Activated CD8-positive, alpha-beta memory T cell treated with anti-CD3 and anti-CD28 coated beads, Interleukin-2, amount 50 U/mL, for 48 hours (primary cell): Measurements from ENCODE around the gene DCDC1.
"Not testable (repeated sequence)": the region's sequence is repeated elsewhere in the genome, so short reads cannot be mapped to it uniquely, and the experiment has no call there.

ENCODE experiments used
- DNase-seq: peaks from one replicate; pipeline ENCODE4 v3.0.0-alpha.2; 2020

The DCDC1 gene

DNA sequence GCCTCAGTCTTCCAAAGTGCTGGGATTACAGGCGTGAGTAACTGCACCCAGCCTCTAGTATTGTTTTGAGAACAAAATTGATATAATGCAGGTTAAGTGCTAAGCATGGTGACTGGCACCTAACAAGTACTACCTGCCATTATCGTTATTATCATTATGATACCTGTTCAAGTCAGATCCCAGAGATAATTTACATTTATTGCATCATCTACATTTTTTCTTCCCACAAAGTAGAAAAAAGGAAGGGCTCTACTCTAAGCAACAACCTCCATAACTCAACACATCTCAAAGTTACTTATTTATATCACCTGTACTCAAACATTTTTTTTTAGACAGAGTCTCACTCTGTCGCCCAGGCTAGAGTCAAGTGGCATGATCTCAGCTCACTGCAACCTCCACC lies 42.1 kb downstream of the DCDC1 start:
- no peak for DNase-seq

DNA sequence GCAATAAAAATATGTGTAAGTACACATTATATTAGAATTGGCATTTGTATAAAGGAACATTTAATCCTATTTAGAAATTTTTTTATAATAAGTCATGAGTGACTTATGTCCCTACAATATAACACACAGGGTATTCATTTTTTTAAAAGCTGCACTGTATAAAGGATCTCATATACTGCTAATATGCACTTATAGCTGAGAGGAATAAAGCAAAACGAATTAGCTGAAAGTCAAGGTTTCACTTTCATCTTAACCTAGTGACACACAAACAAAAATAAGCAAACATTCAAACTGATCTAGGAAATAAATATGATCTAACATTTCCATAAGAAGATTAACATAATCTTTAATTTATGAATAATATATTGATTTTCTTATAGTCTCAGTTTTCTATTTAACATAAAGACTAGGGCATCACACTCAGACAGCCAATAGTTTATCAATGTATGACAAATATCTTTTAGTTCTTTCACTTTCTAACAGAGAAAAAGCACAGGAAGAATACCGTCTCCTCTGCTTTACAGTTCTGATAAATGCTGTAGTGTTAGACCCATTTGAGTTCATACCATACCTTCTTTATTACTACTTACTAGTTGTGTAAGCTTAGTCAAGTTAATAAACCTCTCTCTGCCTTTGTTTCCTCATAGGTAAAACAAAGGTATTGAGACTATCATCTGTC lies 42.9 kb downstream of the DCDC1 start:
- no peak for DNase-seq

DNA sequence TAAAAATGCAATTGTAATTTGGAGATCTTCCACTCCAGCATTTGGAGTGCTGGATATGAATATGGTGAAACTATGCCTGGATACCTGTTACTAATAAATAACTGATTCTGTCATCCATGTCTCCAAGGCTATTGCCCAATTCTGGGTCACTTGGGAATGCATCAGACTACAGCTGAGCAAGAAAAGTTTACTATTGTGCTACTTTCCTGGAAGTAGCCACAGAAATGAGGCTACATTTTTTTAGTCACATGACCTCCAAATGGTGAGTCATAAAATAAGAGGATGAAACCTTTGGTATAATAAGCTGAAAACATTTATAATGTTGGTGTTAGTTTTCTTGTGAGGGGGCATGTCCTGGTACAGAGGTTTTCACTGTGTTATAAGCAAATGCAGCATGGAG lies 44.4 kb downstream of the DCDC1 start:
- DNase-seq = no peak

DNA sequence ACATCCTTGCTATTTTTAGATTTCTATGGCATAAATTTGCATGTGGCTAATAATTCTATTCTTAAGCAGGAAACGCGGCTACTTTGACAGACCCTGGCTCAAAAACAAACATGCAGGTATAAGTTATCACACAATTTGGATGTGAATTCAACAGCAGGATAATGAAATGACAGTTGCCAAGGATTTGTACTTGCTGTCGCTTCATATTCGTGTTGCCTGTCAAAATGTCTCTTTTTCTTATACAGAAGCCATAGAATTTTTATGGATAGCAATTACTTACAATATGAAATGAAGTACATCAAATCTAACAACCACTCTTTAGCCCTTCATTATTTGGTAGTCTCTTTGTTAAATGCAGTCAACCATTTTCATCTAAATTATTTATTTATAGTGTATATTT lies 46.4 kb downstream of the DCDC1 start:
- no peak for DNase-seq

DNA sequence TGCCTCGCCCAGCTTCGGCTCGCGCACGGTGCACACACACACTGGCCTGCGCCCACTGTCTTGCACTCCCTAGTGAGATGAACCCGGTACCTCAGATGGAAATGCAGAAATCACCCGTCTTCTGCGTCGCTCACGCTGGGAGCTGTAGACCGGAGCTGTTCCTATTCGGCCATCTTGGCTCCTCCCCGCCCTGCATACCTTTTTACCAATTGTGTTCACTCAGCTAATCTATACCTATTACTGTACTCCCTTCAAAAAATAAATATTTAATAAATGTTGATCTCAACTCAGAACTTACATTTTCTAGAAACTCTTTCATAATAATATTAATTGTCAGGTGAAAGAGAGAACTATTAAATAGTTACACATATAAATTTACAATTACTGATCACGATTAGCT lies 48.0 kb downstream of the DCDC1 start:
- not testable (repeated sequence) for DNase-seq

DNA sequence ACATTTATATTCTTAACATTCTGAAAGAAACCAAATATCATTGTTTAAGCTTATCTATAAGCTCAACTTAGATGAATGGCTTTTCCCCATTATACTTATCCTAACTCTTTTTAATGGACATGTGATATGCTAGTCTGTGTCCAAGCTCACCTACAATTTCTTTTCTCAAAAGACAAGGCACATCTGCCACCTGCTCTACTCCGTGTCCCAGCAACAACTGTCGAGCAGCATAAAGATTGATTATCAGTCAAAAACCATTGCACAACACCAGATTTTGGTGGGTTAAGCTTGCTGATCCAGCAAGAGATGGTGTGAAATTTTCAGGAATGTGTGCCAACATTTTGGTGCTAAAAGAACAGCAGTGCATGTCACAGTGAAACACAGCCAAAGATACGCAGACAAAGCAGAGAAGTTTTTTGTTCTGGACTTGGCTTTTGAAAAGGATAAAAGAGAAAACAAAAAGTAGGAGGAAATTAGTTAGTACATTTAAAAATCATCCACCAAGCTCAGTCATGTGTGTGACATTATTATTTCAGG lies 65.8 kb downstream of the DCDC1 start:
- DNase-seq = no peak

DNA sequence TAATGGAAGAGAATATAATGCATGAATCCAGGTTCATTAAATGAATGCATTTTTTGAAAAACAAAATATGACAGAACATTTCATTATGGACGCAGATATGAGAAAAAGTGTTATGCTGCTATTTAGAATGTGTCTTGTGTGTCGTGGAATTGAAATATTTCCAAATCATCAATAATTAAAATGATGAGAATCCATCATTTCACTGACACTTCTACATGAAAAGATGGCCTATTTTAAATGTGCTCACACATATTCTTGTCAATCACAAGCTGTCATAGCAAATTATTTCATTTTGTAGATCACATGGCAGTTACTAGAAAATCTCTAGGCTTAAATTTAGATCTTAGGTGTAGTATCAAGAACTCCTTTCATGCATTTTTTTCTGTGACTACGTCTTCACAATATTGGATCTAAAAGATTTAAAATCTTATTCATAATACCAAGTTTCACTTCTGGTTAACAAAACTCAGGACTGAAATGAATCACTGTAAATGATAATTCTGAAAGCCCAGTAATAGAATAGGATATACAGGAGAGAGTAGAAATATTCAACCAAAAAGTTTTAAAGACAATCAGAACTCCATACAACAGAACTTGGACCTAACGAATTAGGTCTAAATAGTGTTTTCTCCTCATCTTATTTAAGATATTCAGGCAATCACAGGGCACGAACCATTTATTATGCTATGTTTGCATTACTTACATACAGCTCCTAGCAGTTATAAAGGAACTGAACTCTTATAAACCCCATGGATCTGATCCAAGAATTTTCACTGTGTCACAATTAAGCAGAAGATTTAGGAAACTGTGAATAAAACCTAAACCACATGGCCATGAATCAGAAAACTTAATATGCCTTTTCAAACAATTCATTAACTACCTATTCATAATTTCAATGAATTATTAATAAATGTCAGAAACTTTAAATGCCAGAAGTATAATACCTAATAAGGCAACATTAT lies 67.7 kb downstream of the DCDC1 start:
- DNase-seq = no peak

DNA sequence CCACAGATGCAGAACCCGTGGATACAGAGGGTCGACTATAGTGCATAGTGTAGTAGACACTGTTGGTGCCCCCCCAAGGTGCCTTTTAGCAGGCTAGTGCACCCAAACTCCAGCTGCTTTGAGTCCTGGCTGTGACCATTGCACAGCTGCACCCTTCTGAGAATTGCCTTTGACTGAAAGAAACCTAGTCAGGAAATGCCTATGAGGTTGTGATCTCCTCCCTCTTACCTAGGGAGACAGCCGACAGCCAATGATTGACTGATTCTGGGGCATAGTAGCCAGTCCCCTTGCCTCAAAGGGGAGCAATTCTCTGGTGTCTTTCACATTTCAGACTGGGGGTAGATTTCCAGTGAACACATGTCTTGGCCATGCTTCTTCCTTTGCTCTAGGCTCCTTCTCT lies 74.2 kb downstream of the DCDC1 start:
- DNase-seq = no peak

DNA sequence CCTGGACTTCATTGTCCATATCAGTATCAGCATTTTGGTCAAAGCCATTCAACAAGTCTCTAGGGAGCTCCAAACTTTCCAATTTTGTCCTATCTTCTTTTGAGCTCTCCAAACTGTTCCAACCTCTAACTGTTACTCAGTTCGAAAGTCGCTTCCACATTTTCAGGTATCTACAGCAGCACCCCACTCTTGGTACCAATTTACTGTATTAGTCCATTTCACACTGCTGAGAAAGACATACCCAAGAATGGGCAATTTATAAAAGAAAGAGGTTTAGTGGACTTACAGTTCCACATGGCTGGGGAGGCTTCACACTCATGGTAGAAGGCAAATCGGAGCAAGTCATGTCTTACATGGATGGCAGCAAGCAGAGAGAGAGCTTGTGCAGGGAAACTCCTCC lies 96.0 kb downstream of the DCDC1 start:
- DNase-seq = not testable (repeated sequence)

DNA sequence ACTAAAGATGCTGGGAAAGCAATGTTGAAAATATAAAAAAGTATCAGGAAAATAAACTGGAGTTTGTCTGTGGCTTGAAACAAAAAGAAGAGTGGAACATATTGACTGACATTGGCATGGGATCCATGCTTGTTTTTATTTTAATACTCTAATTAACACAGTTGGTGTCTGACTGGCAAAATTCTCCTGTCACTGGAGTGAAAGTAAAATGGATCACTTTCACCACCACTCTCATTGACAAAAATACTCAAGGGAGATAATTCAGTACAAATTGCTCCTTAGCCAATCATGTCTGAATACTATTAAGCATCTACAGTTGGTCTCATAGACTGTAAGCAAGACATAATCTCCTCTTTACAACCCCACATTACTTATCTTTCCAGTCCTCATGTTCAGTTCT lies 101.8 kb downstream of the DCDC1 start:
- DNase-seq = no peak

DNA sequence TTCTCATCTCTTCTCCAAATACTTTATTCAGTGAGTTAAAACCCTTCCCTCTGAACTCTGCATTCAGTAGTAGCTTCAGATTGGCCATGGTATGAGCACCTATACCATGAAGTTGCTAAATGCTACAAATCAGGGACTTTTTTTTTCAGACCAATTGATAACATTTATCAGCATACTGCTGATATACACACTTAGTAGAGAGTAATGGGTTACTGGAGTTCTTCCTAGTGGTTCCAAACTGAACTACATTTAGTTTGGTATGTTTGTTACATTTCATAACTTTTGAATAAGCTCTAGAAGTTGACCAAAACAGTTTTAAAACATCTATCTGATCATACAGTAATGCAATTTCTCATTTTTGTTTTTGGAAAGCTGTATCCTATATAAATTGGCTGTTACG lies 104.7 kb downstream of the DCDC1 start:
- DNase-seq = no peak

DNA sequence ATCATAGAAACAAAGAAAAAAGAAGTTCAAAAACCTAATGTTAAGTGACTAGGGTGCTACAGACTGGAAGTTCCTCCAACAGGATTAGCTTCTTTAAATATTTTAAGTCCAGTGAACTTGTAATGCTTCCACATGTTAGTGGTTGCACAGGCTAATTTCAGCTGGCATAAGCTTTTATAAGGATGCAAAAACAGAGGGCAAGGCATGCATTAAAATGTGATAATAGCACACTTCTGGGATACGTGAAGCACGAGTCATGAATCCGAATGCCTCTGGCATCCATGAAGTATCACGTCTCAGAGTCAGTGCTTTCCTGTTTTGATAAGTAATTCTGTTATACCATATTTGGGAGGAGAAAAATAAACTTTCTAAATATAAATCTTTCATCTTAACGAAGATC lies 106.8 kb downstream of the DCDC1 start:
- DNase-seq = no peak

DNA sequence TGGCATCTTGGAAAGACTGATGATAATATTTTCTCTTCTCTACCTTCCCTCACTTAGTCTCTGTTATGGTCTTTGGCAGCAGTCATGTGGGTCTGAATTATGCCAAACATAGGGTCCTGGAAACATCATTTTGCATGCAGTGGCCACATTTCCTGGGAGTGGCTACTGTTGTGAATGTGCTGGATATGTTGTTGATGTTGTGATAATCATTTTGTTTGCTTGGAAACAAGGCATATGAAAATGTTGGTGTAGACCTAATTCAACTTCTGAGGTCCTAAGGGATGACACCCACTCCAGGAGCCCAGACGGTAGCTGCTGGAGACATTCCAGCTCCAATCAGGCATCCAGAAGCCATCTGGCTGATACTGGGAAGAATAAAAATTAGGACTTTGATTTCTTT lies 109.7 kb downstream of the DCDC1 start:
- no peak for DNase-seq

DNA sequence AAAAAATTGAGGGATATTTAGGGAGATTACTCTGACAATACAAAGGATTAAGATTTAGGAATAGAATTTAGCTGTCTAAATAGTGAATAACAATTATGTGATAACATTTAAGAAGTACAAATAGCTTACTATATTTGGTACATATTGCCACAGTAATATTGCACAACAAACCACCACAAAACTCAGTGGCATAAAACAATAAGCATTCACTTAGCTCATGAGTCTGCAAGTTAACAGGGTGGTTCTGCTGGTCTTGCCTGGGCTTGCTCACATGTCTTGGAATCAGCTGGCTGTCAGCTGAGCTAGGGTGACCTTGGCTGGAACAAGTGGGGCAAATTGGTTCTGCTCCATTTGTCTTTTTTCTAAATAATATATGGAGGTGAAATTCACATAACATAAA lies 115.1 kb downstream of the DCDC1 start:
- DNase-seq = no peak

DNA sequence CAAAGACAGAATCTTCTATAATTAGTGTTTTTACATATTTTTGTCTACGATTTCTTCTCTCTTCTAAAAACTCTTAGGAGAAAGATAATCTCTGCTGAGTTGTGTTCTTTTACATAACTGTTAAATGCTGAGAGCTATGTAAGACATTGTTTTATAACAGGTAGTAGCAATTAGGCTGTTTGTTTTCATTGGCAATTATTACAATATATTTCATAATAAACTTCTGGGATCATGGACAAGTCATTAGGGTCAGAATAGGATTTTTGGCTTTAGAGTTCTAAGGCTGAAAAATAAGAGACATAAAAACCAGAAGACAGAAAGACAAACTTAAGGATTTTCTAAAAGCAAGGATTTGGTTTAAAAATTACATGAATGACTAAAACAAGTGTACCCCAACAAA lies 120.8 kb downstream of the DCDC1 start:
- DNase-seq = no peak

DNA sequence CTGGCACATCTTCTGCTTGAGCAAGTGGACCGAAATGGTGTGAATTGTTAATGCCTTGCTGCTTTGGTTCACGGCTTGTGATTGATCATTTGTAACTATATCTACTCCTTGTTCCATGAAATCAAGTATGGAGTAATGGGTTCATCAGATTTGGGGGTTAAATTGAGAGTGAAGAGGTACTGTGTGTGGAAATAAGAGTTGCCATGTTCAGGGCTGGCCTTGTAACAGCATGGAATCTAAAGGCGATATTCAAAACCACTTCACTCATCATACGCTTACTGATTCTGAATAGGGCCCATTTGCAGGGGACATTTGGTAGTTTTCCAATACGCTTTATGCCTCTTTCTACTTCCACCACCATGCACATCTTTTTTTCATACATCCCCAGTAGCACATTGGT lies 122.2 kb downstream of the DCDC1 start:
- DNase-seq = no peak

DNA sequence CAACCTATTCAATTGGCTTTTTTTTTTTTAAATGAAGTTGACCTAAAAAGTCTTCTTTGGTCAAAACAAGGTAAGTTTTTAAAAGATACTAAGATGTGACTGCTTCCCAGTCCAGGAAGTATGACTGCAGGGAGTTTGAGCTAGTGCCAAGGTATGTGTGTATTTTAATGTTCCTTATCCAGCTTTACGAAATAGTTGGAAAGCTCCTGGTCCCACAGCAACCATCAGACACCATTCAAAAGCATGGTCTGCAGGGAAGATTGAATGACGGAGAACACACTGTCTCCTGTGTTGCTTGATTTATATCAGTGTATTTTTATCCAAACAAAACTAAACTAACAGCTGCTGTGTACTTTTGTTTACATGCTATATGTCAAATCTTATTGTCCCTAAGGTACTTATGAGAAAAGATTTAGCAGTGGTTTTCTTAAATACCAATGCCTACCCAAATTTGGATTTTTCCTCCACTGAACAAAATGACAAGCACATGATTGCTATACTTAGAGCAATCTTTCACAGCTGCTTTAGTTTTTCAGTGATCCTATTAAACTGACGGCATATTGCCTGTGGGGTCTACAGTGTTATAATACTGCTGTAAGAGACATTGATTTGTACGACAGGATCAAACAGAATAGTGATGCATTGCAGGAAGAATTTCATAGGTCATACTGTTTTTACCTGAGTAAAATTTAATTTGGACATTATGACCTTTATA lies 122.9 kb downstream of the DCDC1 start:
- no peak for DNase-seq

DNA sequence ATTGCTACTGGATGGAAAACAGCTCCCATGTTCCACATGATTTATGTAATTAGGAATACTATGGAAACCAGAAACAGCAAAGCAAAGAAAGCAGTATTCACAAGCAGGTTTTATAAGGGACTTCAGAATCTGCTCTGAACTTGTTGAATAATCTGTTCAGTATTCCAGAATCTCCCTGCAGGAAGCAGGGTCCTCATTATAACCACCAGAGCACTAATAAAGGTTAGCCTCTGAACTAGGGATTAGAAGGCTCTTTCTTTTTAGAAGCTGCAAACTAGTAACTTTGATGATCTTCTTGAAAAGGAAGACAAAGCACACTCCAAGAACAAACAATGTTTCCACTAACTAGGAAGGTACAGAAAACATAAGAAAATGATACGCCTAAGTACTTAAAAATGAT lies 125.8 kb downstream of the DCDC1 start:
- no peak for DNase-seq

DNA sequence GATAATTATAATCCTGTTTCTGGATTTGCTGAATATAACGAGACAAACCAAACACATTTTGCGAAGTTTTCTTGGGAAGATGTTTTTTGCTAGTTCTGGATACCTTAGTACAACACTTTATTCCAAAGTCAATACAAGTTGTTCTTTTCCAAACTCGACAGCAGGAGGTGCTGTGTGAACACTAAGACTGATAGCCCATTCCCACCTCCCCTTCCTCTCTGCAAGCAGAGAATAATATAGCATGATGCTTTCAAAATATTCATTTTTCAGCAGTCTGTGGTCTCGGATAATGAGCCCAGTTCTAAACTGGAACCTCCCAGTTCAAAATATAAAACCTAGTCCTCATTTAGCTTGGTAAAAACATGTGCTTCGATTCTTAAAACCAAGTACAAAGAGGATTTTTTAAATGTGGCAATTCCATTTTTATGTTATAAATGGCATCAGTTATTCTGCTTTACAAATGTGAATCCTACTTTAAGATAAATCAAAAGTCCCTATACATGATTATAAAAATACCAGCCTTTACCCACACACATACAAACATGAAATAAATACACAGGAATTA lies 129.1 kb downstream of the DCDC1 start:
- DNase-seq = no peak

DNA sequence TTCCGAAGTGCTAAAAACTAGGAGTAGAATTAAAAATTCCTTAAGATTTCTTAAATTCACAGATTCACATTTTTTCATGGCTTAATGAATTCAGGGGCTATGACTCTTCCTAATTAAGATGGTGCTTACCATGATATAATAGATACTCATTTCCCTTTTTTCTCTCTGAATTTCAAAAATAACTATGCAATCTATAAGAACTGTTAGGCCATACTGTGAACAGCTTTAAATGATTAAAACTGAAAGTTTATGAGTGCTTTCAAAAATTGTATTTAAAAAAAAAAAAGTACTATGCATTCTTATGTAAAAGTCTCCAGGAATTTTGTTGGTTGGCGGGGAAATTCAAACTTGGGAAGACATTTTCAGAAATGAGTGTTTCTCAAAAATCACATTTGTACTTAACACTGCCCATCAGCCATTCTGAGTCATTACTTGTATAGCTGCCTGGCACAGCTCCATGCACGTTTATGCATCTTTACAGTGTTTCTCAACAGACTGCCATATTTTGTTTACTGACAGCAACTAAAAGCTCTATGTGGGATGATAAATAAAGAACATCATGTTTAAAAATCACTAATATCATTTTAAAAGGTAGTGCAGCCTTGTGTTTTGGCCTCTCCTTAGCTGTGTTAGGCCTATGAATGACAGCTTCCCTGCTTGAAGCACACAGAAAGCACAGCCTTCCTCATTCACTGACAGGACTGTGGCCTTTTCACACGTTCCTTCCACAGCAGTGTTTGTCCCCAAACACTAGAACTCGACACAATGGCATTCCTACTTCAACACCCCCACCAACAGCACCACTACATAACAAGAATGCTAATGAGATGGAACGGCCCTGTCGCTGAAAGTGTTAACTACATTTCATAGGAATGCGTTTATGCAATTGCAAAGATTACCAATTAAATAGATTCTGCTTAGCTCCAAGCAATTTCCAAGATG lies 131.4 kb downstream of the DCDC1 start:
- DNase-seq = no peak

DNA sequence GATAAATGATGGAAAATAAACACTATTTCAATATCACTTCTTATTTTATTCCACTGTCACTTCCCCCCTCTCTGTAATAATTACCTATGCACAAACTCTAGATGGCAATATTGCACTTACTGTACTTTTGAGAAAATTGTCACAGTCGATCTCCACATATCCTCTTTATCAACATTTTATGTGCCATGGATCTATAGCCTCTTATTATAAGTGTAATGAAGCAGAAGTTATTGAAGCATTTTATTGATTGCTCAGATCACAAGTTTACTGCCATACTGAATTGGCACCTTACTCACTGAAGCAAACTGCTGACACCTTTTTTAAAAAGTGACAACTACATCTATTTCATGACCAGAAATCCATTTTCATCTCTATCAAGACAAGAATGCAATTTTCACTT lies 133.4 kb downstream of the DCDC1 start:
- DNase-seq = no peak

DNA sequence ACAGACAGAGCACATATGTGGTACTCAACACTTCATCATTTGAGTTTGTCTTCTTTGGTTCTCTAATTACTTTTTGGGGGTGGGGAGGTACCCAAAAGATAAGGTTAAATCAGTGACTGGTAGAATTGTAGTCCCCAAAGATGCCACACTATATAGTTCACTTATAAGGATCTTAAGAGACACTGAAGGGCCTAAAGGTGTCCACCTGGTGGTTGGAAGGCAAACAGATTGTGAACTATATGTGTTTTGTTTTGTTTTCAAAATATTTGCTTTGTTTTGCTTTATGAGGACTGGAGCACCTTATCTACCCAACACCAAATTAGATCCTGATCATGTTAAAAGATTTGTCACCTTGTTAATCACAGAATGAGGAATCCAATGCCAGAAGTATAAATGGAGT lies 136.1 kb downstream of the DCDC1 start:
- no peak for DNase-seq
